ENCODE data around the gene HSD3B2.

HSD3B2 gene

GRCh38 chr1:119429687-119430086 is 14.7 kb downstream of the HSD3B2 start:
- DNase-seq (ENCODE audit: extremely low spot score): no peak
- TF ChIP-seq CTCF (IDR thresholded peaks at IDR 0.05; ENCODE audit: control extremely low read depth, extremely low read depth, low read depth, missing control alignments): no peak
- POLR2A ChIA-PET: no interaction called here
- CTCF ChIA-PET: interaction anchor here (1.4 kb wide), 1 partner anchor 24 kb away, joined by 3 read pairs; no protein-coding TSS in a partner anchor

- DNase-seq (ENCODE audit: extremely low spot score): no peak
- CTCF ChIA-PET: interaction anchor here (1.4 kb wide), 1 partner anchor 25 kb away, joined by 3 read pairs; no protein-coding TSS in a partner anchor
- no peak for TF ChIP-seq CTCF (IDR thresholded peaks at IDR 0.05; ENCODE audit: control extremely low read depth, extremely low read depth, low read depth, missing control alignments)
- POLR2A ChIA-PET: no interaction called here
These were observed 15.5 kb downstream of the HSD3B2 start for GRCh38 chr1:119430486-119430885.

- no peak for TF ChIP-seq CTCF (IDR thresholded peaks at IDR 0.05; ENCODE audit: control extremely low read depth, extremely low read depth, low read depth, missing control alignments)
- POLR2A ChIA-PET: no interaction called here
- CTCF ChIA-PET: no interaction called here
- no peak for DNase-seq (ENCODE audit: extremely low spot score)
These were observed 16.9 kb downstream of the HSD3B2 start for GRCh38 chr1:119431836-119432235.

GRCh38 chr1:119435052-119435451 is 20.1 kb downstream of the HSD3B2 start:
- POLR2A ChIA-PET: no interaction called here

GRCh38 chr1:119438761-119439160 is 23.8 kb downstream of the HSD3B2 start:
- DNase-seq (ENCODE audit: extremely low spot score): no peak
- TF ChIP-seq CTCF (IDR thresholded peaks at IDR 0.05; ENCODE audit: control extremely low read depth, extremely low read depth, low read depth, missing control alignments): no peak
- ChIA-PET CTCF (interaction anchor here (1.0 kb wide), 2 partner anchors 14 to 17 kb away, joined by 3 read pairs; no protein-coding TSS in a partner anchor), POLR2A (no interaction called here)

More at GRCh38 chr1:119435052-119435451, 20.1 kb downstream of the HSD3B2 start:
- no peak for TF ChIP-seq CTCF (IDR thresholded peaks at IDR 0.05; ENCODE audit: control extremely low read depth, extremely low read depth, low read depth, missing control alignments)
- no peak for DNase-seq (ENCODE audit: extremely low spot score)
- CTCF ChIA-PET: no interaction called here

- no peak for DNase-seq (ENCODE audit: extremely low spot score)
- no peak for TF ChIP-seq CTCF (IDR thresholded peaks at IDR 0.05; ENCODE audit: control extremely low read depth, extremely low read depth, low read depth, missing control alignments)
- CTCF ChIA-PET: no interaction called here
- POLR2A ChIA-PET: no interaction called here
These were observed 25.9 kb downstream of the HSD3B2 start for GRCh38 chr1:119440721-119441307.
